Measurements from ENCODE around the gene SHOX.
"Not testable (repeated sequence)": the region's sequence is repeated elsewhere in the genome, so short reads cannot be mapped to it uniquely, and the experiment has no call there.

The SHOX gene

DNA sequence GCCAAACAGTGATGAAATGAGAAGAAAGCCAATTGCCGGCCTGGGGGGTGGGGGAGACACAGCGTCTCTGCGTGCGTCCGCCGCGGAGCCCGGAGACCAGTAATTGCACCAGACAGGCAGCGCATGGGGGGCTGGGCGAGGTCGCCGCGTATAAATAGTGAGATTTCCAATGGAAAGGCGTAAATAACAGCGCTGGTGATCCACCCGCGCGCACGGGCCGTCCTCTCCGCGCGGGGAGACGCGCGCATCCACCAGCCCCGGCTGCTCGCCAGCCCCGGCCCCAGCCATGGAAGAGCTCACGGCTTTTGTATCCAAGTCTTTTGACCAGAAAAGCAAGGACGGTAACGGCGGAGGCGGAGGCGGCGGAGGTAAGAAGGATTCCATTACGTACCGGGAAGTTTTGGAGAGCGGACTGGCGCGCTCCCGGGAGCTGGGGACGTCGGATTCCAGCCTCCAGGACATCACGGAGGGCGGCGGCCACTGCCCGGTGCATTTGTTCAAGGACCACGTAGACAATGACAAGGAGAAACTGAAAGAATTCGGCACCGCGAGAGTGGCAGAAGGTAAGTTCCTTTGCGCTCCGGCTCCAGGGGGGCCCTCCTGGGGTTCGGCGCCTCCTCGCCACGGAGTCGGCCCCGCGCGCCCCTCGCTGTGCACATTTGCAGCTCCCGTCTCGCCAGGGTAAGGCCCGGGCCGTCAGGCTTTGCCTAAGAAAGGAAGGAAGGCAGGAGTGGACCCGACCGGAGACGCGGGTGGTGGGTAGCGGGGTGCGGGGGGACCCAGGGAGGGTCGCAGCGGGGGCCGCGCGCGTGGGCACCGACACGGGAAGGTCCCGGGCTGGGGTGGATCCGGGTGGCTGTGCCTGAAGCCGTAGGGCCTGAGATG lies at the start of gene SHOX:
TSS of gene SHOX (plus strand) at position 180 of the 885 bp plus-strand sequence. CDS start at position 287, 107 bp downstream.
- DNase-seq = no peak

GRCh38 chrX:581066-581465 lies 49.5 kb upstream of the SHOX start:
- DNase-seq = no peak

GRCh38 chrX:581720-582298 lies 48.8 kb upstream of the SHOX start:
- DNase-seq = no peak

GRCh38 chrX:584572-584971 lies 46.0 kb upstream of the SHOX start:
- DNase-seq = no peak

DNA sequence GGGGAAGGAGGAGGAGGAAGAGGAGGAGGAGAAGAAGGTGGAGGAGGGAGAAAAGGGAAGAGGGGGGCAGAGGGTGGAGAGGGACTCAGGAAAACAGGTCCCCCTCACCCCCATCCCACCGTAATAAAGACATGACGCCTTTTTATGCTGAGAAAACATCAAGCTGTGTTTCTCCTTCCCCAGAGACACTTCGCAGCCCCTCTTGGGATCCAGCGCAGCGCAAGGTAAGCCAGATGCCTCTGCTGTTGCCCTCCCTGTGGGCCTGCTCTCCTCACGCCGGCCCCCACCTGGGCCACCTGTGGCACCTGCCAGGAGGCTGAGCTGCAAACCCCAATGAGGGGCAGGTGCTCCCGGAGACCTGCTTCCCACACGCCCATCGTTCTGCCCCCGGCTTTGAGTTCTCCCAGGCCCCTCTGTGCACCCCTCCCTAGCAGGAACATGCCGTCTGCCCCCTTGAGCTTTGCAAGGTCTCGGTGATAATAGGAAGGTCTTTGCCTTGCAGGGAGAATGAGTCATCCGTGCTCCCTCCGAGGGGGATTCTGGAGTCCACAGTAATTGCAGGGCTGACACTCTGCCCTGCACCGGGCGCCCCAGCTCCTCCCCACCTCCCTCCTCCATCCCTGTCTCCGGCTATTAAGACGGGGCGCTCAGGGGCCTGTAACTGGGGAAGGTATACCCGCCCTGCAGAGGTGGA lies 45.3 kb upstream of the SHOX start:
- DNase-seq = no peak

DNA sequence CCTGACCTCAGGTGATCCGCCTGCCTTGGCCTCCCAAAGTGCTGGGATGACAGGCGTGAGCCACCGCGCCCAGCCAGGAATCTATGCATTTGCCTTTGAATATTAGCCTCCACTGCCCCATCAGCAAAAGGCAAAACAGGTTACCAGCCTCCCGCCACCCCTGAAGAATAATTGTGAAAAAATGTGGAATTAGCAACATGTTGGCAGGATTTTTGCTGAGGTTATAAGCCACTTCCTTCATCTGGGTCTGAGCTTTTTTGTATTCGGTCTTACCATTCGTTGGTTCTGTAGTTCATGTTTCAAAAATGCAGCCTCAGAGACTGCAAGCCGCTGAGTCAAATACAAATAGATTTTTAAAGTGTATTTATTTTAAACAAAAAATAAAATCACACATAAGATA lies 44.2 kb upstream of the SHOX start:
- no peak for DNase-seq

GRCh38 chrX:589261-589660 lies 41.3 kb upstream of the SHOX start:
- DNase-seq = not testable (repeated sequence)

GRCh38 chrX:590693-591404 lies 39.7 kb upstream of the SHOX start:
- no peak for DNase-seq

DNA sequence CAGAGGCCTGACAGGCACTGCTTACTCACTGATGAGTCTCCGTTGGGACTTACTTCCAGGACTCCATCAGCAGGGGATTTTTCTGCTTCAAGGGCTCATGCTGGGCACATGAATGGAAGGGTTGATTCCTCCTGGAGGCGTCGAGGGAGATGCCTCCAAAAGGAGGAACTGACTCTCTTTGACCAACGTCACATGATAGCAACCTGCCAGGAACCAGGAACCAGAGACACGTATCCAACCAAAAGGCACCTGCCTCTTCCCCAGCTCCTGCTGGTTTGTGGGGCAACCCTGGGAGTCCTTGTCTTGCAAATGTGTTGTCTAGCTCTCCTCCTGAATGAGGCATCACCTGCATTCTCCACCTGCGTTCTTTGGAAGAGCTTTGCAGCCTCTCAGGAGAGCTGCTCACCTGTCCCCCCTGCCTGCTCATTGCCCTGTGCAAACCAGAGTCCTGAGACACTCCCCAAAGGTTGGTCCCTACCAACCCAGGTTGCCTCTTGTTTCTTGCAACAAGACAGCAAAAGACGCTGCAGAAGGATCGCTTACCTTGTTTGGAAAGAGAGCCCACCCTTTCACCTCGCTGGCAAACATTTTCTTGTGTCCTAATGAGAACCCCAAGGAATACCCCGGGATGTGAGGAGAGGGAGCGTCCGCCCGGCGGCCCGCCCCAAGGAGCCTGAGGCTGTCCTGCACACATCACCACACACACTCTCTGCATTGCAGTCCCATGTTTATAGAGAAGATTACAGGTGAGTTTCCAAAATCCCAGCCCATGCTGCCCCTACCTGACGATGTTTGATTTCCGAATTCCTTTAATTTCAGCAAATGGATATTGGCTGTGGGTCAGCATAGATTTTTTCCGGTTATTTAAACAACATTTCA lies 30.5 kb upstream of the SHOX start:
- DNase-seq = no peak

- not testable (repeated sequence) for DNase-seq
Observed at GRCh38 chrX:603029-603428, 27.6 kb upstream of the SHOX start.

GRCh38 chrX:604616-605015 lies 26.0 kb upstream of the SHOX start:
- not testable (repeated sequence) for DNase-seq

- not testable (repeated sequence) for DNase-seq
Observed at GRCh38 chrX:608088-608487, 22.5 kb upstream of the SHOX start.

- DNase-seq = no peak
Observed at GRCh38 chrX:614136-614535, 16.5 kb upstream of the SHOX start.

DNA sequence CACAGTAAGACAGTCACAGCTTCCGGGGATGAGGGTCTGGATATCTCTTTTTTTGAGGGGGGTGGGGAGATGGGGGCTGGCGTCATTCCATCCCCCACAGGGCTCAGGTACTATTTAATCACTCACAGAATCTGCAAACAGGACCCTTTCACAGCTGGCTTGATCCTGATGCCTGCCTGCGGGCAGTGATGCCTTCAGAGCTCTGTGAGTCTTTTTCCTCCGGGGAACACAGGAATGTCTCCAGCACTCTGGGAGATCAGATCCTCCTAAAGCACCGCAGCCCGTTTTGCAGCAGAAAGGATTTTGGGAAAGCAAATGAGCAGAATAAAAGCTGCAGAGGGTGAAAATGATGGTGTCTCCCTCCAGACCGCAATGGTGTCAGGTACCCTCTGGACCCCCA lies 13.2 kb upstream of the SHOX start:
- DNase-seq = no peak

DNA sequence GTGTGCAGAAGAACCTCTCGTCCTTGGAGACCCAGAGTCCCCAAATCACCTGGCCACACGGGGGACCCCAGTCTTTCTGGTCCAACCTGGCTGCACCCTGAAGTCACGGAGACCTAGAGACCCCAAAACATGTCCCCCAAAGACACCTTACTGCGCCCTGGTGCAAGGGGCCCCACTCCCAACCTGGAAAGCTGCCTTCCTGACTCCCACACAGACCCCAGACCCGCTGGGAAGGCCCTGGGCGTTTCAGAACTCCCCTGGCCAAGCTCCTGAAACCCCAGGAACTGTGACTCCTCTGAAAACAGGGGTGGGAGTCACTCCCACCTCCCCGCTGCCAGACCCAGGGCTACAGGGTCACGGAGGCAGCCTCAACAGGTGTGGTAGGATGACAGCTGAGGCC lies 12.7 kb upstream of the SHOX start:
- DNase-seq = no peak

DNA sequence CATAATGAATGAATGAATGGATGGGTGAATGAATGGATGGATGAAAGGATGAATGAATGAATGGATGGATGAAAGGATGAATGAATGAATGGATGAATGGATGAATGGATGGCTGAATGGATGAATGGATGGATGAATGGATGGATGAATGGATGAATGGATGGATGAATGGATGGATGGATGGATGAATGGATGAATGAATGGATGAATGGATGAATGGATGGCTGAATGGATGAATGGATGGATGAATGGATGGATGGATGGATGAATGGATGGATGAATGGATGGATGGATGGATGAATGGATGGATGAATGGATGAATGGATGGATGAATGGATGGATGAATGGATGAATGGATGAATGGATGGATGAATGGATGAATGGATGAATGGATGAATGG lies 12.3 kb upstream of the SHOX start:
- DNase-seq = not testable (repeated sequence)

DNA sequence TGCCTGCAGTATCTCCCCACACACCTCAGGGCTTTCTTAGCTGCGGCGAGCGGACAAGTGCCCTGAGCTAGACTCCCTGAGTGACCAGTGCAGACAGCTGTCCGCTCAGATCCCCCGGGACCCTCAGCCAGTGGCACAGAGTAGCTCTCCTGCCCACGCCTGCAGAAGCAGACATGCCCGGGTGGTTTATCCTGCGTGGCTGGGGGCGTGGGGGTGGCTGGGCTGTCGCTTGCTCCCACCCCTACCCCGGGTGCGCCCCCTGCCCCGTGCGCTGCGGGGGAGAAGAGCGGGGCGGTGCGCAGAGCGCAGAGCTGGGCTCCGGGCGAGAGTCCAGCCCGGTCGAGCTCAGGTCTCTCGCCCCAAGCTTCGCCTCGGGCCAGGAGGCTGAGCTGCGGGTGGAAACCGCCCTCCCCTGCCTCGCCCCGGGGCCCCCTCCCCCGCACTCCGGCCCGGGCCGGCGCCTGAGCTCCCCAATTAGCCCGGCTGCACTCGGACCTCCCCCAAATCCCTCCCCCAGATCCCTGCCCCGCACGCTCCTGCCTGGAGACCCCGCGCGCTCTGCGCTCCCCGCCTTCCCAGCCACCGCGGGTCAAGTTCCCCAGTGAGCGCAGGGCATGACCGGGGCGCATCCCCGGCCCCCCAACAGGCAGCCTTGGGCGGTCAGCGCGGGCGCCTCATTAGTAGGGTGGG lies 11.7 kb upstream of the SHOX start:
- no peak for DNase-seq

DNA sequence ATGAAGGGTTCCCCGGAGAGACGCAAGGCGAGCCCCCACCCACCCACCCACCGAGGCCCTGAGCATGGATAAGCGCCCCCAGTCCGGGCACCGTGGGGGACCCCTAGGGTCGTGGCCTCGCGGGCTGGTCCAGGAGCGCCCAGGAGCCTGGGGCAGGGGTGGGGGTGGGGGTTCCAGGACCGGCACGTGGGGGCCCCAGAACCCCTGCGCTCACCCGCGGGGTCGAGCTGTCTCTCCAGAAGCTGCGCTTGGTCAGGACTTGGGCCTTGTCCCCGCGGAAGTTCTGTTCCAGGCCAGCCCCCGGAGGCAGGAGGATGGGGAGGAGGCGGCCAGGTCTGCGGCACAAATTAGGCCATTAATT lies 11.2 kb upstream of the SHOX start:
- DNase-seq = no peak

DNA sequence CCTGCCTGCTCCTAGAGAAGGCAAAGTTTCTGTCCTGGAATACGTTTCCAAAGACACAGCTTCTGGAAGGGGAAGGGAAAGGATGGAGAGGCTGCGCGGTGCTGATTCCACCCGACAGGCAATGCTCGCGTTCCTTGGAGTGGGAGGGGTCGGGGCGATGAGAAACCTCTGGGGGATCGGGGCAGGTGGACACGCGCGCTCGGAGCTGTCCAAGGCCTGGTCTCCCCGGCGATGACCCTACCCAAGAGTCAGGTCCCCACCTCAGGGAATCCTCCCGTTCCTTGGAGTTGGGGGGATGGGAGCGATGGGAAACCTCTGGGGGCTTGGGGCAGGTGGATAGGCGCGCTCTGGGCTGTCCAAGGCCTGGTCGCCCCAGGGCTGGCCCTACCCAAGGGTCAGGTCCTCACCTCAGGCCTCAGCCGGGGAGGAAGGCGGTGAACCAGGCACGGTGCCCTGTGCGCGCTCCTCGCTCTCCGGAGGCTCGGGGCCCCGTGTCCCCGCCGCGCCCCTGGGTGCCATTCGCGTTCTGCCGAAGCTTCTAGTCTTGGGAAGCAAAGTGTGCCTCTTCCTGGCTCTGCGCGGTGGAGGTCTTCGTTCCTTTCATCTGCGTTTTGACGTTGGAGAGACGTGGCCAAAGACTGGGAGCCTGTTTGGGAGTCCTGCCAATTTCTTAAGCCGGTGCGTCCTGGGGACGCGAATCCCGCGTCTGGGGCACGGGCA lies 10.6 kb upstream of the SHOX start:
- no peak for DNase-seq

GRCh38 chrX:621705-622503 lies 8.7 kb upstream of the SHOX start:
- DNase-seq = no peak
